ENCODE measurements around the gene RFLNA. TPM values are rescaled to one million over a fixed set of nuclear protein-coding genes. Genes with fewer than 3 reads are reported as not detected.

RFLNA gene
- total RNA-seq, 2 donors from 2014 or later = not detected

DNA sequence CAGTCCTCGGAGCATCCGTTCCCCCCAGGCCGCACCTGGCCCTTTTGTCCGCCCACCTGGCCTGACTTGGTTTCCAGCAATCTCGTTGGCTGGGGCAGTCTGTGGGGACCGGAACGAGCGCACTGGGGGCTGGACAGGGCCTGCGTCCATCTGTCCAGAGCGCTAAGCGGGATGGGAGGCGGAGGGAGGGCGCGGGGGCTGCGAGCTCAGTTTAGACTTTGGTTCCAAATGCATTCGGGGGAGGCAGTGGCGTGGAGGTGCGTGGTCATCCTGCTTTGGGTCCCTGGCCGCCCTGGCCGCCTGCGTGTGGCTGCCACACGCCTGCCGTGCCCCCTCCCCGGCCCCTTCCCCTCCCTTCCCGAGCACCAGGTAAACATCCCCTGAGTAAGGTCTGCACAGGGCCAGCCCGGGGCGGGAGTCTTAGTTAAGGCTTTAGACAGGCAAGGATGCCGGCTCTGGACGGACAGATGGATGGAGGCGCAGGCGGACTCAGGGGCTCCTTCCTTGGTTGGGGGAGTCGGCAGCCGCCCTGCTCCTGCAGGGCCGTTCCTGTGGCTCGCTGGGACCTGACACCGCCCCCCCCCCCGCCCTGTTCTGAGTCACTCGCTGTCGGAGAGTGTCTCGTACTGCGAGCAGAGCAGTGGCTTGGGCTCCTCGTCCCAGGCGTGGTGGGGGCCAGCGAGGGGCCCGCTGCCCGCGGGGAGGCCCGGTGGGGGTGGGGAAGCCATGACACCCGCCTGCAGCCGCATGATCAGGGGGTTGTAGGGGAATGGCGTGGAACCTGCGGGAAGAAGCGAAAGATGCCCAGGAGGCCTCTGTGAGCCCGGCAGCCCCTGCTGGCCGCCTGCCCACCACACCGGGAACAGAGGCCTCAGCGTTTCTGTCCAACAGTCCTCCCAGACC, 30.2 kb downstream of the RFLNA start:
- Mint-ChIP-seq H3K4me3 (no peak overlapping the region), H3K9me3 (no peaks in the 10 kb centered on the region), H3K27me3 (no peaks in the 10 kb centered on the region), H3K27ac (no peak overlapping the region), H3K36me3 (peaks cover 11% of the 10 kb centered on the region), H3K4me1 (ENCODE audit: low read depth in 2 of 2) (peaks cover 0 to 2% of the 10 kb centered on the region in 2 donors)
- DNase-seq (ENCODE audit: low spot score) (no peak), ATAC-seq (no peak)

GRCh38 chr12:124326104-124326503, 31.2 kb downstream of the RFLNA start:
- ATAC-seq (no peak), DNase-seq (ENCODE audit: low spot score) (no peak)
- Mint-ChIP-seq H3K4me1 (ENCODE audit: low read depth in 2 of 2) (no peaks in the 10 kb centered on the region), H3K27me3 (no peaks in the 10 kb centered on the region), H3K36me3 (peaks cover 11% of the 10 kb centered on the region), H3K9me3 (no peaks in the 10 kb centered on the region), H3K27ac (peak overlapping the region in 1 of 2 donors; percentile 45), H3K4me3 (no peak overlapping the region)

- Mint-ChIP-seq H3K27ac (no peak overlapping the region), H3K27me3 (no peaks in the 10 kb centered on the region), H3K4me3 (no peak overlapping the region), H3K4me1 (ENCODE audit: low read depth in 2 of 2) (no peaks in the 10 kb centered on the region), H3K36me3 (peaks cover 11% of the 10 kb centered on the region), H3K9me3 (no peaks in the 10 kb centered on the region)
- ATAC-seq = no peak
- DNase-seq (ENCODE audit: low spot score) = no peak
These were observed 32.0 kb downstream of the RFLNA start for GRCh38 chr12:124326871-124327270.

DNA sequence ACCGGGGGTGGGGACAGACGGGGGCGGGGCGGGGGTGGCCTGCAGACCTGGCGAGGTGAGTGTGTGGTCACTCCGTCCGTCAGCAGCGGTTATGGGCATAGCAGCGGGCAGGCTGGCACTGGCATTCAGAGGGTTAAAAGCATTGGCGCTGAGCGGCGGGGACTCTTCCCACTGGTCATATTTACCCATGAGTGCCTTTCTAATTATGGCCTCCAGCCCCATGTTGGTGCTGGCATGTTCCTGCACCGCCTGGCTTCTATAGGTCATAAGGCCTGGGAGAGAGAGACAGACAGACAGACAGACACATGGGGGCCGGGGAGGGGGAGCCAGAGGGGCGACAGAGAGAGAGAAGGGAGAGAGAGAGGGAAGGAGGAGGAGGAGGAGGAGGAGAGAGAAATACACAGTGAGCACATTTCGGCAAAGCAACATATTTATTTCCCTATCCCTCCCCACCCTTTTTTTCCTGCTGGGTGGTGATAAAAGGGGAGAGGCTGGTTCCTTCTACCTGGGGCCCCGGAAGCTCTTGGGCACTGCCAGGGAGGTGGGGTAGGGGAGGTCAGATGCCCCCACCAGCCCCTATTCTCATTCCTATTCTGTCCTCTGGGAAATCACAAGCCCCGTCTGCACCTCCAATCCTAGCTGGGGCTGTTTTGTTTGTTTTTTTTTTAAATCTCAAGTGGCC, 32.6 kb downstream of the RFLNA start:
- Mint-ChIP-seq H3K4me3 (no peak overlapping the region), H3K27me3 (no peaks in the 10 kb centered on the region), H3K36me3 (peaks cover 11% of the 10 kb centered on the region), H3K4me1 (ENCODE audit: low read depth in 2 of 2) (no peaks in the 10 kb centered on the region), H3K27ac (no peak overlapping the region), H3K9me3 (no peaks in the 10 kb centered on the region)
- ATAC-seq = no peak
- no peak for DNase-seq (ENCODE audit: low spot score)

GRCh38 chr12:124328116-124328515, 33.2 kb downstream of the RFLNA start:
- Mint-ChIP-seq H3K9me3 (no peaks in the 10 kb centered on the region), H3K36me3 (peaks cover 11% of the 10 kb centered on the region), H3K27ac (peak overlapping the region in 1 of 2 donors; percentile 25), H3K27me3 (no peaks in the 10 kb centered on the region), H3K4me1 (ENCODE audit: low read depth in 2 of 2) (no peaks in the 10 kb centered on the region), H3K4me3 (no peak overlapping the region)
- no peak for ATAC-seq
- DNase-seq (ENCODE audit: low spot score) = no peak

DNA sequence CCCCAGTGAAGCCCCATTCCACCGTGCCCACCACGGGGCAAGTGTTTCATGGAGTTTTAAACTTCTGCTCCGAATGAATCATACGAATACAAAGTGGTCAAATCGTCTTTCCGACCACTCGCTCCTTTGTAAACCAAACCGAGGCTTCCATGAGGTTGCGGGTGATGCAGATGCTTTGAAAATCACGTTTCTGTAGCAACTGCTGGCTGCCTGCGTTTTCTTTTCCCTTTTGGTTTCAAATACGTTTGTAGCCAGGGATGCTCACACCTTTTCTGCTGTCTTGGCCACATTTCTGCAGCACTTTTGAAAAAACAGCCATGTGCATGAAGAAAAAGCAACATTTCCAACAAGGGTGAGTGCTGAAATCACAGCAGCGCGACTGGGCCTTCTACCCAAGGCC, 33.7 kb downstream of the RFLNA start:
- ATAC-seq (no peak), DNase-seq (ENCODE audit: low spot score) (no peak)
- Mint-ChIP-seq H3K9me3 (no peaks in the 10 kb centered on the region), H3K4me3 (no peak overlapping the region), H3K4me1 (ENCODE audit: low read depth in 2 of 2) (no peaks in the 10 kb centered on the region), H3K27ac (peak overlapping the region in 1 of 2 donors; percentile 25), H3K27me3 (no peaks in the 10 kb centered on the region), H3K36me3 (peaks cover 9% of the 10 kb centered on the region)

DNA sequence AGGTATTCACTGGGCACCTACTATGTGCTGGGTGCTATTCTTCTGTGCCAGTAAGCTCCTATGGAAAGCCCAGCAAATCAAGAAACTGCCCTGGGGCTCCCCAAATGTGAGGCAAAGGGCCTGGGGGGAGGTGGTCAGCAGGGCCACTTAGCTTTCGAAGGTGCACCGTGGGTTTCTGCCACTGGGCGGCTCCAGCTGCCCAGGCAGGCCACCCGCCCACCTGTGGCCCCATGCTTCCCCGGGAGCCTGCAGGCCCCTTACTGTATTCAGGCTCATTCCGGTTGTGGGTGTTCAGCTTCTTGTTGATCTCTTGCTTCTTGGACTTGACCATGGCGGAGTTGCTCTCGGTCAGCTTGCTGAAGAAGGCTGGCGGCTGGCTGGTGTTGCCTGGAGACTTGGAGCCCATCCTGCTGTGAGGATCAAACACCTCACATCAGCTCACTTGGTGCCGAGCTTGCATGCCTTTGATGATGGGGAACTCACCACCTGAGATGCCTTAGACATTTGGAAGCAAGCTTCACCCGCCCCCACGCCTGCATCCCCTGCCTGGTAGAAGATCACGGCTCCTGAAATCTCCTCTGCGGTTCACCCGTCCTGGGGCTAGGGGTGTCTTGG, 37.3 kb downstream of the RFLNA start:
- Mint-ChIP-seq H3K9me3 (no peaks in the 10 kb centered on the region), H3K27ac (no peak overlapping the region), H3K27me3 (no peaks in the 10 kb centered on the region), H3K4me1 (ENCODE audit: low read depth in 2 of 2) (no peaks in the 10 kb centered on the region), H3K36me3 (no peaks in the 10 kb centered on the region), H3K4me3 (no peak overlapping the region)
- DNase-seq (ENCODE audit: low spot score) = no peak
- peak in 1 of 2 donors; percentile 3 for ATAC-seq

- no peaks in the 10 kb centered on the region for H3K36me3 Mint-ChIP-seq
- H3K9me3 Mint-ChIP-seq = no peaks in the 10 kb centered on the region
- no peak for DNase-seq (ENCODE audit: low spot score)
- H3K27me3 Mint-ChIP-seq = no peaks in the 10 kb centered on the region
- no peaks in the 10 kb centered on the region for H3K4me1 Mint-ChIP-seq (ENCODE audit: low read depth in 2 of 2)
- H3K4me3 Mint-ChIP-seq = no peak overlapping the region
- H3K27ac Mint-ChIP-seq = no peak overlapping the region
- ATAC-seq = no peak
These were observed 38.0 kb downstream of the RFLNA start for GRCh38 chr12:124332900-124333299.

- no peaks in the 10 kb centered on the region for H3K4me1 Mint-ChIP-seq (ENCODE audit: low read depth in 2 of 2)
- H3K27me3 Mint-ChIP-seq = no peaks in the 10 kb centered on the region
- no peak overlapping the region for H3K27ac Mint-ChIP-seq
- no peak for ATAC-seq
- no peaks in the 10 kb centered on the region for H3K9me3 Mint-ChIP-seq
- H3K36me3 Mint-ChIP-seq = no peaks in the 10 kb centered on the region
- no peak overlapping the region for H3K4me3 Mint-ChIP-seq
- no peak for DNase-seq (ENCODE audit: low spot score)
These were observed 38.8 kb downstream of the RFLNA start for GRCh38 chr12:124333724-124334123.

GRCh38 chr12:124334266-124334665, 39.4 kb downstream of the RFLNA start:
- Mint-ChIP-seq H3K4me1 (ENCODE audit: low read depth in 2 of 2) (no peaks in the 10 kb centered on the region), H3K27me3 (no peaks in the 10 kb centered on the region), H3K4me3 (no peak overlapping the region), H3K9me3 (no peaks in the 10 kb centered on the region), H3K27ac (no peak overlapping the region), H3K36me3 (no peaks in the 10 kb centered on the region)
- ATAC-seq (peak in 1 of 2 donors; percentile 7), DNase-seq (ENCODE audit: low spot score) (no peak)

DNA sequence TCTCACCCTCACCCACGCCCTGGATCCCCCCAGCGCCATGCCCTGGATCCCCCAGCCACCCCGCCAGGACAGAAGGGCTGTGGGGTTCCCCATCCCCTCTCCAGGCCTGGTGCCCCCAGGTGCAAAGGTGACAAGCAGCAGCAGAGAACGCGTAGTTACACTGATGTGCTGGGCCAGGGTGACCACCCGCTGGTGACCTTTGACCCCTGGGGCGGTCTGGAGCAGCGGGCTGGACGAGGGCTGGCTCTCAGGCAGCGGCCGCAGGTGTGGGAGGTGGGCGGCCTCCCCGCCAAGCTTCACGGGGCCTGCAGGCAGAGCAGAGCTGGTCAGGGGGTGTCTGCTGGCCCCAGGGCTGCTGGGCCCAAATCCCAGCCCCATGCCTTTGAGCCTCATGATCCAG, 40.1 kb downstream of the RFLNA start:
- Mint-ChIP-seq H3K4me1 (ENCODE audit: low read depth in 2 of 2) (no peaks in the 10 kb centered on the region), H3K36me3 (no peaks in the 10 kb centered on the region), H3K27ac (no peak overlapping the region), H3K27me3 (no peaks in the 10 kb centered on the region), H3K9me3 (no peaks in the 10 kb centered on the region), H3K4me3 (no peak overlapping the region)
- no peak for ATAC-seq
- DNase-seq (ENCODE audit: low spot score) = no peak

DNA sequence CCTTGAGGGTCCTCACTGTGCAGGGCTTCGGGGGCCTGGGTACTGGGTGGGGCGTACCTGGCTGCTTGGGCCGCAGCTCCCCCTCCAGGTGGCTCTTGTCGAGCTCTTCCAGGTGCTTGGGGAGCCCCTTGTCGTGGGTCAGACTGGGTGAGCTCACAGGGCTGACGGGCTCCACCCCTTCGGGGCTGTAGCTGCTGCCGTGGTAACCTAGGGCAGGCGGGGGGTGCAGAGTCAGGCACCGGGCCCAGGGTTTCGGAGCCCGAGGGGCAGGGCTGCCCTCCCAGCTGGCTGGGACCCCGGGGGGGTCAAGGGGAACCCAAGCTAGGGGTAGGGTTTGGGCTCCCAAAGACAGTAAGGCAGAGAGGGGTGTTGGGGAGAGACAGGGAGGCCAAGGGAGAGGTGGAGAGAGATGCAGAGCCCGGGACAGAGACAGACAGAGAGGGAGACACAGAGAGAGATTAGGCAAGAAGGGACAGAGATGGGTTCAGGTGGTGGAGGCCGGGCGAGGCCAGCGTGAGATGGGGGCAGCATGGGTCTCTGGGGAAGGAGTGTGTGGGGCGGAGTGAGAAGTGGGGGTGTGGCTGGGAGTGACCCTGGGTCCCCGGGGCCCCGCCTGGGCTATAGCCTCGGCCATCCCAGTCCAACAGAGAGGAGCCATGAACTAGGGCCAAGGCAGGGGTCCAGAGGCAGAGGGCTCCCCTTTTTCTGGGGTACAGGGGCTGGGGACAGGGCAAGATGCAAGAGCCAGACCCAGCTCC, 40.7 kb downstream of the RFLNA start:
- ATAC-seq = no peak
- no peaks in the 10 kb centered on the region for H3K27me3 Mint-ChIP-seq
- H3K4me3 Mint-ChIP-seq = no peak overlapping the region
- no peaks in the 10 kb centered on the region for H3K36me3 Mint-ChIP-seq
- DNase-seq (ENCODE audit: low spot score) = no peak
- H3K9me3 Mint-ChIP-seq = no peaks in the 10 kb centered on the region
- no peak overlapping the region for H3K27ac Mint-ChIP-seq
- H3K4me1 Mint-ChIP-seq (ENCODE audit: low read depth in 2 of 2) = no peaks in the 10 kb centered on the region

- H3K27me3 Mint-ChIP-seq = no peaks in the 10 kb centered on the region
- H3K36me3 Mint-ChIP-seq = no peaks in the 10 kb centered on the region
- DNase-seq (ENCODE audit: low spot score) (no peak), ATAC-seq (no peak)
- no peak overlapping the region for H3K4me3 Mint-ChIP-seq
- no peaks in the 10 kb centered on the region for H3K4me1 Mint-ChIP-seq (ENCODE audit: low read depth in 2 of 2)
- no peaks in the 10 kb centered on the region for H3K9me3 Mint-ChIP-seq
- H3K27ac Mint-ChIP-seq = no peak overlapping the region
These were observed 41.2 kb downstream of the RFLNA start for GRCh38 chr12:124336184-124336437.

All from natural killer cell treated with Interleukin-12 subunit alpha and Interleukin-12 subunit beta and Interleukin-15 and Interleukin-18, amount 100 ng/mL, for 72 hours (primary cell).